ENCODE measurements around the gene CC2D2A.

CC2D2A gene

GRCh38 chr4:15504041-15504440 lies 34.4 kb downstream of the CC2D2A start:
- no peak overlapping the region for H3K9ac ChIP-seq (ENCODE audit: low read length)
- no peaks in the 10 kb centered on the region for H3K9me2 ChIP-seq (replicated peaks; ENCODE audit: insufficient read depth, low read length)
- no peaks in the 10 kb centered on the region for H3K27me3 ChIP-seq (ENCODE audit: low read length)
- H3K4me2 ChIP-seq (ENCODE audit: low read depth, low read length, poor library complexity, severe bottlenecking) = no peak overlapping the region
- no peaks in the 10 kb centered on the region for H4K20me1 ChIP-seq (ENCODE audit: low read depth, low read length)
- no peaks in the 10 kb centered on the region for H3K79me2 ChIP-seq (ENCODE audit: insufficient read depth, low read length)
- H3F3A ChIP-seq (ENCODE audit: insufficient read depth) = no peaks in the 10 kb centered on the region
- no peaks in the 10 kb centered on the region for H3K36me3 ChIP-seq (ENCODE audit: low read length)
- no peak overlapping the region for H2AFZ ChIP-seq (ENCODE audit: low read depth, low read length, severe bottlenecking)
- no peak overlapping the region for H3K4me3 ChIP-seq (ENCODE audit: insufficient read depth, low read length, poor library complexity, severe bottlenecking)
- no peak for TF ChIP-seq CTCF (IDR thresholded peaks at IDR 0.05; ENCODE audit: insufficient read depth, low read length, poor library complexity, severe bottlenecking)
- TF ChIP-seq EZH2phosphoT487 (conservative IDR thresholded peaks at IDR 0.05; ENCODE audit: low read length) = no peak
- H3K9me3 ChIP-seq (ENCODE audit: insufficient read depth, low read length) = no peaks in the 10 kb centered on the region
- no peak overlapping the region for H3K27ac ChIP-seq (ENCODE audit: low read depth, low read length)

GRCh38 chr4:15506464-15506863 lies 36.8 kb downstream of the CC2D2A start:
- no peak overlapping the region for H3K4me3 ChIP-seq (ENCODE audit: insufficient read depth, low read length, poor library complexity, severe bottlenecking)
- H3K9me2 ChIP-seq (replicated peaks; ENCODE audit: insufficient read depth, low read length) = no peaks in the 10 kb centered on the region
- TF ChIP-seq EZH2phosphoT487 (conservative IDR thresholded peaks at IDR 0.05; ENCODE audit: low read length) (no peak), CTCF (IDR thresholded peaks at IDR 0.05; ENCODE audit: insufficient read depth, low read length, poor library complexity, severe bottlenecking) (no peak)
- no peaks in the 10 kb centered on the region for H3K9me3 ChIP-seq (ENCODE audit: insufficient read depth, low read length)
- H3F3A ChIP-seq (ENCODE audit: insufficient read depth) = no peaks in the 10 kb centered on the region
- no peak overlapping the region for H3K4me2 ChIP-seq (ENCODE audit: low read depth, low read length, poor library complexity, severe bottlenecking)
- H2AFZ ChIP-seq (ENCODE audit: low read depth, low read length, severe bottlenecking) = no peak overlapping the region
- H3K36me3 ChIP-seq (ENCODE audit: low read length) = no peaks in the 10 kb centered on the region
- no peaks in the 10 kb centered on the region for H3K79me2 ChIP-seq (ENCODE audit: insufficient read depth, low read length)
- H4K20me1 ChIP-seq (ENCODE audit: low read depth, low read length) = no peaks in the 10 kb centered on the region
- no peak overlapping the region for H3K27ac ChIP-seq (ENCODE audit: low read depth, low read length)
- no peaks in the 10 kb centered on the region for H3K27me3 ChIP-seq (ENCODE audit: low read length)
- H3K9ac ChIP-seq (ENCODE audit: low read length) = no peak overlapping the region

- Histone ChIP-seq H3K4me3 (ENCODE audit: insufficient read depth, low read length, poor library complexity, severe bottlenecking) (no peak overlapping the region), H3K9me3 (ENCODE audit: insufficient read depth, low read length) (no peaks in the 10 kb centered on the region), H3K27me3 (ENCODE audit: low read length) (no peaks in the 10 kb centered on the region), H4K20me1 (ENCODE audit: low read depth, low read length) (no peaks in the 10 kb centered on the region), H3K36me3 (ENCODE audit: low read length) (no peaks in the 10 kb centered on the region), H3K27ac (ENCODE audit: low read depth, low read length) (no peak overlapping the region), H3F3A (ENCODE audit: insufficient read depth) (no peaks in the 10 kb centered on the region), H2AFZ (ENCODE audit: low read depth, low read length, severe bottlenecking) (no peak overlapping the region), H3K9ac (ENCODE audit: low read length) (no peak overlapping the region), H3K4me2 (ENCODE audit: low read depth, low read length, poor library complexity, severe bottlenecking) (no peak overlapping the region), H3K9me2 (replicated peaks; ENCODE audit: insufficient read depth, low read length) (no peaks in the 10 kb centered on the region), H3K79me2 (ENCODE audit: insufficient read depth, low read length) (no peaks in the 10 kb centered on the region)
- TF ChIP-seq EZH2phosphoT487 (conservative IDR thresholded peaks at IDR 0.05; ENCODE audit: low read length) (no peak), CTCF (IDR thresholded peaks at IDR 0.05; ENCODE audit: insufficient read depth, low read length, poor library complexity, severe bottlenecking) (no peak)
Measured at GRCh38 chr4:15507679-15508078, 38.0 kb downstream of the CC2D2A start.
